Endothelial cell of umbilical vein (primary cell): ENCODE results near the gene KAT8. TPM values are rescaled to one million over a fixed set of nuclear protein-coding genes. Genes with fewer than 3 reads are reported as not detected.
"Not testable (repeated sequence)": the region's sequence is repeated elsewhere in the genome, so short reads cannot be mapped to it uniquely, and the experiment has no call there.

ENCODE experiments used
- BruUV-seq: library from RNA; stranded (reverse); fragments of 400-500 nt; replicated peaks from 2 replicates; lab custom pipeline; 2021; lab: Mats Ljungman, UMichigan
- CTCF ChIA-PET: fragments of 300-600, 350-600 bp; sonication (Branson Sonifier 250); formaldehyde crosslinking; loops from one replicate; lab custom pipeline; 2021; ENCODE audit warnings: antibody characterized with exemption, inconsistent platforms; lab: Charles Lee
- POLR2A ChIA-PET: fragments of 300-600, 350-600 bp; sonication (Branson Sonifier 250); formaldehyde crosslinking; loops from one replicate; lab custom pipeline; 2021; ENCODE audit warnings: antibody characterized with exemption, inconsistent platforms; lab: Charles Lee
- DNase-seq: peaks from one replicate; pipeline ENCODE4 v3.0.0-alpha.2; 2011; ENCODE audit warnings: low read depth, low spot score
- FAIRE-seq: peaks from 2 replicates; lab custom pipeline; 2011; peaks lifted over from hg19 to GRCh38; lab: Jason Lieb, UNC
- H2AFZ ChIP-seq: 2 replicates; pipeline ENCODE4 v1.6.0; 2012; ENCODE audit warnings: low read depth, low read length, control low read depth, inconsistent platforms
- H3K27ac ChIP-seq: 2 replicates; pipeline ENCODE4 v1.5.1; 2011; ENCODE audit warnings: low read depth, mild to moderate bottlenecking, control low read depth, low read length, moderate library complexity; ENCODE audit not compliant: insufficient read depth
- H3K27me3 ChIP-seq, 2 experiments: 2 replicates each; pipeline versions ENCODE4 v1.6.0 to v1.6.1; 2011; ENCODE audit warnings: low read length in 2 of 2, mixed read lengths in 1 of 2; ENCODE audit not compliant: control insufficient read depth in 2 of 2, insufficient read depth in 2 of 2
- H3K36me3 ChIP-seq, 2 experiments: 2 replicates in 1 of 2; 3 replicates in 1 of 2; pipeline ENCODE4 v1.5.1; 2011; ENCODE audit warnings: low read length in 2 of 2, mild to moderate bottlenecking in 1 of 2, moderate library complexity in 1 of 2; ENCODE audit not compliant: control insufficient read depth in 2 of 2, insufficient read depth in 2 of 2; ENCODE audit errors: extremely low read depth in 1 of 2
- H3K4me1 ChIP-seq: 3 replicates; pipeline ENCODE4 v1.5.1; 2011; ENCODE audit warnings: mild to moderate bottlenecking, low read length; ENCODE audit not compliant: control insufficient read depth, insufficient read depth; ENCODE audit errors: extremely low read depth
- H3K4me2 ChIP-seq: 2 replicates; pipeline ENCODE4 v1.6.1; 2011; ENCODE audit warnings: low read length, control low read depth, mixed read lengths; ENCODE audit not compliant: insufficient read depth
- H3K4me3 ChIP-seq, 3 experiments: fragments of 200-600 bp in 1 of 3; sonication (generic), shearing (Covaris generic) in 1 of 3; replicated peaks in 1 of 3; 2 replicates each; pipeline ENCODE4 v1.5.1; 2011 to 2016; ENCODE audit warnings: control low read depth in 3 of 3, low read length in 3 of 3, mild to moderate bottlenecking in 2 of 3, inconsistent platforms in 1 of 3, low read depth in 1 of 3, moderate library complexity in 1 of 3; ENCODE audit not compliant: insufficient read depth in 1 of 3
- H3K79me2 ChIP-seq: 2 replicates; pipeline ENCODE4 v1.6.0; 2012; ENCODE audit warnings: low read length, inconsistent platforms; ENCODE audit not compliant: control insufficient read depth, insufficient read depth
- H3K9ac ChIP-seq: replicated peaks from 2 replicates; pipeline ENCODE3; 2011; ENCODE audit warnings: low read length, control low read depth; ENCODE audit not compliant: insufficient read depth; ENCODE audit errors: extremely low read depth
- H3K9me1 ChIP-seq: replicated peaks from 3 replicates; pipeline ENCODE4 v1.6.0; 2011; ENCODE audit warnings: mild to moderate bottlenecking, low read length; ENCODE audit not compliant: control insufficient read depth, insufficient read depth; ENCODE audit errors: extremely low read depth
- H3K9me3 ChIP-seq: replicated peaks from 2 replicates; pipeline ENCODE4 v1.5.1; 2012; ENCODE audit warnings: low read length, inconsistent platforms; ENCODE audit not compliant: control insufficient read depth, insufficient read depth
- H4K20me1 ChIP-seq: replicated peaks from 2 replicates; pipeline ENCODE3; 2011; ENCODE audit warnings: mild to moderate bottlenecking, low read length; ENCODE audit not compliant: control insufficient read depth, insufficient read depth; ENCODE audit errors: extremely low read depth
- CTCF ChIP-seq, 2 donors: IDR thresholded peaks; 1 replicate in 1 of 2; 2 replicates in 1 of 2; pipeline ENCODE4 v1.5.1; 2011; ENCODE audit warnings: low read length in 2 of 2, mild to moderate bottlenecking in 2 of 2, moderate library complexity in 2 of 2, control low read depth in 1 of 2, inconsistent platforms in 1 of 2, low read depth in 1 of 2; ENCODE audit not compliant: insufficient read depth in 1 of 2; ENCODE audit errors: extremely low read depth in 1 of 2
- EZH2 ChIP-seq: IDR thresholded peaks from 2 replicates; pipeline ENCODE4 v1.6.1; 2012; ENCODE audit warnings: borderline replicate concordance, low read depth, mild to moderate bottlenecking, moderate library complexity, low read length, inconsistent platforms; ENCODE audit not compliant: severe bottlenecking
- FOS ChIP-seq: IDR thresholded peaks from 2 replicates; pipeline ENCODE4 v1.6.1; 2011; ENCODE audit warnings: mild to moderate bottlenecking, low read length, moderate library complexity, borderline replicate concordance; ENCODE audit not compliant: insufficient read depth
- GATA2 ChIP-seq: IDR thresholded peaks from 2 replicates; pipeline ENCODE4 v1.7.0; 2011; ENCODE audit warnings: low read depth, mild to moderate bottlenecking, moderate library complexity, mixed read lengths, low read length; ENCODE audit not compliant: insufficient read length, insufficient read depth
- JUN ChIP-seq: IDR thresholded peaks from 2 replicates; pipeline ENCODE4 v1.6.1; 2011; ENCODE audit warnings: borderline replicate concordance, low read depth; ENCODE audit not compliant: insufficient read length, insufficient read depth
- MAX ChIP-seq: IDR thresholded peaks from 2 replicates; pipeline ENCODE4 v1.6.1; 2011; ENCODE audit not compliant: insufficient read depth, insufficient read length
- MYC ChIP-seq: IDR thresholded peaks from one replicate; pipeline ENCODE4 v1.6.1; 2011; ENCODE audit warnings: mild to moderate bottlenecking, low read depth, low read length
- POLR2A ChIP-seq: IDR thresholded peaks from 2 replicates; pipeline ENCODE4 v1.6.1; 2012; ENCODE audit warnings: low read depth, mild to moderate bottlenecking, control low read depth, low read length
- POLR2AphosphoS5 ChIP-seq: IDR thresholded peaks from 2 replicates; pipeline ENCODE4 v1.6.1; 2012; ENCODE audit warnings: low read depth, mild to moderate bottlenecking, control low read depth, low read length, moderate library complexity; ENCODE audit not compliant: insufficient read depth
- dilution Hi-C: fragments of 300-500 bp; cut with MboI; formaldehyde crosslinking; loops from one replicate; pipeline ENCODE4 v1.15.0; 2019; ENCODE audit warnings: low sequenced_read_pairs; ENCODE audit not compliant: extremely low pct_ligation_motif_present
- intact Hi-C: fragments of 100-400 bp; cut with micrococcal nuclease; formaldehyde crosslinking; loops from one replicate; pipeline ENCODE4 v1.10.0; 2022
- polyA plus RNA-seq, 4 experiments: library from polyadenylated mRNA; depleted of rRNA in 3 of 4; stranded (reverse) in 3 of 4; unstranded in 1 of 4; fragments of >200 nt; gene quantifications; 2 replicates each; pipeline versions ENCODE4 v1.2.1 to v1.2.3, GENCODE V29; 2011 to 2012; ENCODE audit warnings: missing spikeins in 1 of 4
- total RNA-seq: library from RNA; stranded (reverse); gene quantifications from 2 replicates; pipeline ENCODE4 v1.2.3, GENCODE V29; 2021

Gene KAT8
- total and polyA plus RNA-seq, 2 donors (not counting 3 experiments of a cell fraction or from before 2014, with no cell fraction given), result 30.7 to 42.8 TPM

- TF ChIP-seq MYC (no peak), CTCF (IDR thresholded peaks at IDR 0.05; ENCODE audit: extremely low read depth in 1 of 2, insufficient read depth in 1 of 2, low read depth in 1 of 2, low read length in 2 of 2) (no peak), POLR2AphosphoS5 (no peak), MAX (no peak), POLR2A (no peak), EZH2 (no peak), JUN (no peak), FOS (no peak), GATA2 (no peak)
- dilution Hi-C loops (no loop called here), intact Hi-C loops (no loop called here)
- Histone ChIP-seq H3K36me3 (no peaks in the 10 kb centered on the region), H3K4me3 (no peak within 1 kb of the TSS), H3K9me3 (no peaks in the 10 kb centered on the region), H3K27me3 (peaks cover 15 to 25% of the 10 kb centered on the region in 2 experiments), H2AFZ (no peak within 1 kb of the TSS), H3K4me2 (no peak within 1 kb of the TSS), H3K79me2 (no peaks in the 10 kb centered on the region), H3K9me1 (no peaks in the 10 kb centered on the region), H3K4me1 (no peaks in the 10 kb centered on the region), H3K9ac (no peak within 1 kb of the TSS), H3K27ac (no peak within 1 kb of the TSS), H4K20me1 (no peaks in the 10 kb centered on the region)
- no peak for FAIRE-seq
- no TSS peak for BruUV-seq
- ChIA-PET CTCF (no interaction called here), POLR2A (no interaction called here)
- DNase-seq, result no peak
Measured at GRCh38 chr16:31149894-31150890, 32.7 kb downstream of the KAT8 start, which contains the start of gene PRSS36. Gene PRSS36 (minus strand): TSS chr16:31150066. CDS start chr16:31150035, 31 bp downstream.

GRCh38 chr16:31150976-31151375 is 33.5 kb downstream of the KAT8 start:
- H2AFZ ChIP-seq, H3K9me1 ChIP-seq, H3K27ac ChIP-seq, H3K9me3 ChIP-seq, H3K4me3 ChIP-seq, POLR2A ChIA-PET, FAIRE-seq, H3K36me3 ChIP-seq, H4K20me1 ChIP-seq, DNase-seq, H3K79me2 ChIP-seq, dilution Hi-C loops, H3K4me1 ChIP-seq, H3K9ac ChIP-seq, intact Hi-C loops, BruUV-seq, H3K4me2 ChIP-seq: not testable (repeated sequence)
- CTCF ChIA-PET, result interaction anchor here (1.7 kb wide), 1 partner anchor 8 kb away, joined by 7 read pairs; no protein-coding TSS in a partner anchor
- H3K27me3 ChIP-seq, result peaks cover 15 to 20% of the 10 kb centered on the region in 2 experiments
